Measurements from ENCODE around the gene PIGP.
"Not testable (repeated sequence)": the region's sequence is repeated elsewhere in the genome, so short reads cannot be mapped to it uniquely, and the experiment has no call there.

PIGP gene

GRCh38 chr21:37072988-37073416, at the start of gene PIGP, which contains the start of gene TTC3:
PIGP (minus strand) TSS chr21:37073071; CDS start chr21:37072515, 556 bp downstream.
TTC3 (plus strand) TSS chr21:37073254; CDS start chr21:37087258, 14,004 bp downstream.
- DNase-seq (ENCODE audit: low read depth in 2 of 2): peak; percentile 94 to 97

- peak; percentile 5 to 22 for DNase-seq (ENCODE audit: low read depth in 2 of 2)
Measured at GRCh38 chr21:37119421-37120218, 46.7 kb upstream of the PIGP start.

GRCh38 chr21:37118187-37118826, 45.4 kb upstream of the PIGP start:
- DNase-seq (ENCODE audit: low read depth in 2 of 2): no peak

GRCh38 chr21:37117204-37117603, 44.3 kb upstream of the PIGP start:
- DNase-seq (ENCODE audit: low read depth in 2 of 2): no peak

- DNase-seq (ENCODE audit: low read depth in 2 of 2): not testable (repeated sequence)
Measured at GRCh38 chr21:37116459-37116858, 43.6 kb upstream of the PIGP start.

- not testable (repeated sequence) for DNase-seq (ENCODE audit: low read depth in 2 of 2)
Measured at GRCh38 chr21:37114301-37114700, 41.4 kb upstream of the PIGP start.

- not testable (repeated sequence) for DNase-seq (ENCODE audit: low read depth in 2 of 2)
Measured at GRCh38 chr21:37111029-37111428, 38.2 kb upstream of the PIGP start.

GRCh38 chr21:37106998-37107397, 34.1 kb upstream of the PIGP start:
- DNase-seq (ENCODE audit: low read depth in 2 of 2): no peak

GRCh38 chr21:37102746-37103145, 29.9 kb upstream of the PIGP start:
- DNase-seq (ENCODE audit: low read depth in 2 of 2): not testable (repeated sequence)

- DNase-seq (ENCODE audit: low read depth in 2 of 2): no peak
Measured at GRCh38 chr21:37101384-37101783, 28.5 kb upstream of the PIGP start.

GRCh38 chr21:37100316-37100715, 27.4 kb upstream of the PIGP start:
- DNase-seq (ENCODE audit: low read depth in 2 of 2): no peak

- DNase-seq (ENCODE audit: low read depth in 2 of 2): no peak
Measured at GRCh38 chr21:37098751-37099150, 25.9 kb upstream of the PIGP start.

- DNase-seq (ENCODE audit: low read depth in 2 of 2): no peak
Measured at GRCh38 chr21:37095821-37096220, 22.9 kb upstream of the PIGP start.

- DNase-seq (ENCODE audit: low read depth in 2 of 2): no peak
Measured at GRCh38 chr21:37093977-37094376, 21.1 kb upstream of the PIGP start.

- no peak for DNase-seq (ENCODE audit: low read depth in 2 of 2)
Measured at GRCh38 chr21:37088186-37088735, 15.4 kb upstream of the PIGP start.

GRCh38 chr21:37087188-37087587, 14.3 kb upstream of the PIGP start:
- no peak for DNase-seq (ENCODE audit: low read depth in 2 of 2)

GRCh38 chr21:37085726-37086125, 12.9 kb upstream of the PIGP start:
- no peak for DNase-seq (ENCODE audit: low read depth in 2 of 2)

- DNase-seq (ENCODE audit: low read depth in 2 of 2): no peak
Measured at GRCh38 chr21:37082856-37083528, 10.1 kb upstream of the PIGP start.

- no peak for DNase-seq (ENCODE audit: low read depth in 2 of 2)
Measured at GRCh38 chr21:37082375-37082774, 9.5 kb upstream of the PIGP start.

GRCh38 chr21:37079211-37079824, 6.4 kb upstream of the PIGP start:
- no peak for DNase-seq (ENCODE audit: low read depth in 2 of 2)

- DNase-seq (ENCODE audit: low read depth in 2 of 2): no peak
Measured at GRCh38 chr21:37077403-37077802, 4.5 kb upstream of the PIGP start.
